AG09319 (cell line): Measurements from ENCODE around the gene BRSK2.
"Not testable (repeated sequence)": the region's sequence is repeated elsewhere in the genome, so short reads cannot be mapped to it uniquely, and the experiment has no call there.

Source experiments
- DNase-seq: peaks from one replicate; pipeline ENCODE4 v3.0.0-alpha.2; 2010; ENCODE audit warnings: low read depth; ENCODE audit errors: extremely low read depth
- TF ChIP-seq, protein P1 (sequence below): IDR thresholded peaks from 2 replicates; pipeline ENCODE4 v1.5.1; 2011; ENCODE audit warnings: low read depth, mild to moderate bottlenecking, inconsistent platforms, low read length, moderate library complexity

BRSK2 gene

GRCh38 chr11:1345737-1346513 is 43.8 kb upstream of the BRSK2 start:
- TF ChIP-seq, protein P1, sequence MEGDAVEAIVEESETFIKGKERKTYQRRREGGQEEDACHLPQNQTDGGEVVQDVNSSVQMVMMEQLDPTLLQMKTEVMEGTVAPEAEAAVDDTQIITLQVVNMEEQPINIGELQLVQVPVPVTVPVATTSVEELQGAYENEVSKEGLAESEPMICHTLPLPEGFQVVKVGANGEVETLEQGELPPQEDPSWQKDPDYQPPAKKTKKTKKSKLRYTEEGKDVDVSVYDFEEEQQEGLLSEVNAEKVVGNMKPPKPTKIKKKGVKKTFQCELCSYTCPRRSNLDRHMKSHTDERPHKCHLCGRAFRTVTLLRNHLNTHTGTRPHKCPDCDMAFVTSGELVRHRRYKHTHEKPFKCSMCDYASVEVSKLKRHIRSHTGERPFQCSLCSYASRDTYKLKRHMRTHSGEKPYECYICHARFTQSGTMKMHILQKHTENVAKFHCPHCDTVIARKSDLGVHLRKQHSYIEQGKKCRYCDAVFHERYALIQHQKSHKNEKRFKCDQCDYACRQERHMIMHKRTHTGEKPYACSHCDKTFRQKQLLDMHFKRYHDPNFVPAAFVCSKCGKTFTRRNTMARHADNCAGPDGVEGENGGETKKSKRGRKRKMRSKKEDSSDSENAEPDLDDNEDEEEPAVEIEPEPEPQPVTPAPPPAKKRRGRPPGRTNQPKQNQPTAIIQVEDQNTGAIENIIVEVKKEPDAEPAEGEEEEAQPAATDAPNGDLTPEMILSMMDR = no peak
- DNase-seq = no peak

DNA sequence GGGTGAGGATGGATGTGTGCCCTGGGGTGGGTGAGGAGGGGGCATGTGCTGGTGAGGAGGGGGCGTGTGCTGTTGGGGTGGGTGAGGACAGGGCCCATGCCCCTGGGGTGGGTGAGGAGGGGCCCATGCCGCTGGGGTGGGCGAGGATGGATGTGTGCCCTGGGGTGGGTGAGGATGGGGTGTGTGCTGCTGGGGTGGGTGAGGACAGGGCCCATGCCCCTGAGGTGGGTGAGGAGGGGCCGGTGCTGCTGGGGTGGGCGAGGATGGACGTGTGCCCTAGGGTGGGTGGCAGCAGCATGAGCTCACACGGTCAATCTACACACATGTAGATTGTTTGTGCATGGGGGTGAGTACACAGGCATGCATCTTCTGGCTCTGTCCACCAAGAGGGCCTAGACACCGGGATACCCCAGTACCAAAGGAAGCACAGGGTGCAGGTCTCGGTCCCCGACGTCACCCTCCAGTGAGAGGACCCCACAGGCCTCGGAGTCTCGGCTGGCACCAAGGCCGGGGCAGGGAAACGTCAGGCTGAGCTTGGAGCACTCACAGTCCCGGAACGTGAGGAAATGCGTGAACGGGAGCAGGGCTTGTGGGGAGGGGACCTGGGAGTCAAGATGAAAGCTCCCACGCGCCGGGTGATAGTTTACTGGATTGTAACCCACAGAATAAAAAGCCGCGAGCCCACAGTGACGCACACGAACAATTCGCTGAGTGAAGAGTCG is 42.9 kb upstream of the BRSK2 start:
- TF ChIP-seq, protein P1 = no peak
- DNase-seq = no peak

- not testable (repeated sequence) for DNase-seq
These were observed 42.2 kb upstream of the BRSK2 start for GRCh38 chr11:1347411-1347999.

- TF ChIP-seq, protein P1 = no peak
- DNase-seq = no peak
These were observed 41.5 kb upstream of the BRSK2 start for GRCh38 chr11:1348146-1348795.

- DNase-seq = no peak
- TF ChIP-seq, protein P1 = no peak
These were observed 40.9 kb upstream of the BRSK2 start for GRCh38 chr11:1348796-1349326.

GRCh38 chr11:1349327-1350041 is 40.2 kb upstream of the BRSK2 start:
- TF ChIP-seq, protein P1 = no peak
- no peak for DNase-seq
